ENCODE measurements around the gene CFAP61.

DNA sequence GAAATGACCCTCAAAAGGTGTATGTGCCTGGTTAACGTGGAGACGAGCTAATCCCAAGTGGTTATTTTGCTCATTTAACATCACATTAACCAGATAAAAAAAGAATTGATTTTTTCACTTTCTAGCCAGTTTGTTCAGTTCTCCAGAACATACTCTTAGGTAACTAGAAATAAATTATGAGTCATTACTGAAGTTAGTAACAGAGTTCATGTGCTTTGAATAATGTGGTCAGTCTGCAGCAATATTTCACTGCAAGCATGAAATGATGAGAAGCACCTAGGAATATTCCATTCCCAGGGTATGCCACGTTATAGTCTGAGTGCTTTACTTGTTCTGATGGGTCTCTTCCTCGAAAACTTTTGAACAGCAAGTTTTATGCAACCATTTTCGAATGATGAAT, 177.3 kb downstream of the CFAP61 start:
- TF ChIP-seq, protein P1, sequence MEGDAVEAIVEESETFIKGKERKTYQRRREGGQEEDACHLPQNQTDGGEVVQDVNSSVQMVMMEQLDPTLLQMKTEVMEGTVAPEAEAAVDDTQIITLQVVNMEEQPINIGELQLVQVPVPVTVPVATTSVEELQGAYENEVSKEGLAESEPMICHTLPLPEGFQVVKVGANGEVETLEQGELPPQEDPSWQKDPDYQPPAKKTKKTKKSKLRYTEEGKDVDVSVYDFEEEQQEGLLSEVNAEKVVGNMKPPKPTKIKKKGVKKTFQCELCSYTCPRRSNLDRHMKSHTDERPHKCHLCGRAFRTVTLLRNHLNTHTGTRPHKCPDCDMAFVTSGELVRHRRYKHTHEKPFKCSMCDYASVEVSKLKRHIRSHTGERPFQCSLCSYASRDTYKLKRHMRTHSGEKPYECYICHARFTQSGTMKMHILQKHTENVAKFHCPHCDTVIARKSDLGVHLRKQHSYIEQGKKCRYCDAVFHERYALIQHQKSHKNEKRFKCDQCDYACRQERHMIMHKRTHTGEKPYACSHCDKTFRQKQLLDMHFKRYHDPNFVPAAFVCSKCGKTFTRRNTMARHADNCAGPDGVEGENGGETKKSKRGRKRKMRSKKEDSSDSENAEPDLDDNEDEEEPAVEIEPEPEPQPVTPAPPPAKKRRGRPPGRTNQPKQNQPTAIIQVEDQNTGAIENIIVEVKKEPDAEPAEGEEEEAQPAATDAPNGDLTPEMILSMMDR (IDR thresholded peaks at IDR 0.05), result no peak
- TF ChIP-seq POLR2A (IDR thresholded peaks at IDR 0.05), result no peak
